HFFc6 (cell line): ENCODE results near the gene ABCA3. TPM values are rescaled to one million over a fixed set of nuclear protein-coding genes. Genes with fewer than 3 reads are reported as not detected.

ENCODE experiments used
- DNase-seq: peaks from one replicate; pipeline ENCODE4 v3.0.0-alpha.2; 2018
- H3K27ac Mint-ChIP-seq: 2 replicates; pipeline ENCODE4 v1.8.0; 2020; ENCODE audit warnings: mild to moderate bottlenecking, mixed read lengths
- H3K27me3 Mint-ChIP-seq: 2 replicates; pipeline ENCODE4 v1.8.0; 2021; ENCODE audit warnings: mild to moderate bottlenecking, moderate library complexity, mixed read lengths; ENCODE audit not compliant: insufficient read depth
- H3K36me3 Mint-ChIP-seq: 2 replicates; pipeline ENCODE4 v1.8.0; 2021; ENCODE audit warnings: low read depth, mixed read lengths
- H3K4me1 Mint-ChIP-seq: 2 replicates; pipeline ENCODE4 v1.8.0; 2020; ENCODE audit warnings: low read depth, mixed read lengths
- H3K4me3 Mint-ChIP-seq: 2 replicates; pipeline ENCODE4 v1.8.0; 2020; ENCODE audit warnings: mild to moderate bottlenecking, moderate library complexity, mixed read lengths
- H3K9me3 Mint-ChIP-seq: 2 replicates; pipeline ENCODE4 v1.8.0; 2020; ENCODE audit warnings: mild to moderate bottlenecking, mixed read lengths
- CTCF ChIP-seq: fragments of 200-600 bp; sonication (generic); IDR thresholded peaks from 2 replicates; pipeline ENCODE4 v1.5.0; 2021; ENCODE audit warnings: antibody characterized with exemption, mild to moderate bottlenecking
- total RNA-seq, 6 experiments: library from RNA; stranded (reverse); fragmentation: NEBNext Ultra II Directional; extraction: Animal tissue kit (Norgen Biotek cat#: 25700); gene quantifications; 2 replicates in 1 of 6; 3 replicates in 5 of 6; pipeline ENCODE4 v1.2.3, GENCODE V29; 2021

The ABCA3 gene
- total RNA-seq, 6 experiments from 2014 or later: 1.9 to 3.6 (median 2.4) TPM

GRCh38 chr16:2308089-2308962 lies 32.2 kb downstream of the ABCA3 start:
- H3K27ac Mint-ChIP-seq: no peak overlapping the region
- H3K4me3 Mint-ChIP-seq: no peak overlapping the region
- TF ChIP-seq CTCF: no peak
- peaks cover 11% of the 10 kb centered on the region for H3K27me3 Mint-ChIP-seq
- no peaks in the 10 kb centered on the region for H3K4me1 Mint-ChIP-seq
- no peaks in the 10 kb centered on the region for H3K36me3 Mint-ChIP-seq
- DNase-seq: no peak
- H3K9me3 Mint-ChIP-seq: no peaks in the 10 kb centered on the region

DNA sequence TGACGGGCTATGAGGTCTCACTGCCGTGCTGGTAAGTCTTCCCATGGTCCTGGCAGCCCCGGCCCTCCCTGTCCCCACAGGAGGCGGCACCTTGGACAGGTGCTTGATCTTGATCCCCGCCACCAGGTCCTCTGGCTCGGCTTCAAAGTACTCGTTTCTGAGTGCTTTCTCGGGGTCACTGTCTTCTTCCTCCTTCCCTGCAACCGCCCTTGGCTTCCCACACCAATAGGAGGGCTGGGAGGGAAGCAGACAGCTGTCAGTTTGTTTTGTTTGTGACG lies 40.7 kb downstream of the ABCA3 start:
- TF ChIP-seq CTCF: no peak
- Mint-ChIP-seq H3K27ac (no peak overlapping the region), H3K36me3 (no peaks in the 10 kb centered on the region), H3K4me1 (no peaks in the 10 kb centered on the region), H3K4me3 (no peak overlapping the region), H3K27me3 (peaks cover 9% of the 10 kb centered on the region), H3K9me3 (no peaks in the 10 kb centered on the region)
- DNase-seq: no peak

DNA sequence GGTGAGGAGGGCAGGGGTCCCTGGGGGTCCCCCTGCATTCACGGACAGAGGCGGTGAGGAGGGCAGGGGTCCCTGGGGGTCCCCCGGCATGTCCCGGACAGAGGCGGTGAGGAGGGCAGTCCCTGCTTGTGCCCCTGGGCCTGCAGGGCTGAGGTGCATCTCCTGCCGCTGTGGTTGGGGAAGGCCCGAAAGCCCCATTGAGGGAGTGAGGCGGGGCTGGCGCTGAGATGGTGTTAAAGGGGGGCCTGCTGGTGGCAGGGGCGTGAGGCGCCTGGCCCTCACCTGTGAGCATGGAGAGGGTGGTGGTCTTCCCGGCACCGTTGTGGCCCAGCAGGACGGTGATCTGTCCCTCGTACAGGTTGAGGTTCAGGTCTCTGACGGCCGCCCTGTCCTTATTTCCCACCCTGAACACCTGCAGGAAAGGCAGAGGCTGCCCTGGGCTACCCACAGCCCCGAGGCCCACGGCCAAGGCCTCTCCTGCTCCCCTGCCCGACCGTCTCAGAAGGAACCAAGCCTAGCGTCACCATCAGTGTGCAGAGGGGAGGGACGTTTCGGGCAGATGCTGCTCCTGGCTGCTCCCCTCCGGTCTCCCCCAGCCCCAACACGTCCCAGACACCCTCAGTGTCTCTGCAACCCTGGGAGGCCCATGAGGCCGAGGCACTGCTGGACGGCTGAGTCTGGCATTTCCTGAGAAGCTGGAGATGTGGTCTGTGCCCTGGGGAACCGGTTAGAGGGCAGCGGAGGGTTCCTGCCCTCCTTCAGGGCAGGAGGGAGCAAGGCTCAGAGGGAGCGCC lies 41.2 kb downstream of the ABCA3 start:
- no peak for TF ChIP-seq CTCF
- no peak for DNase-seq
- H3K4me1 Mint-ChIP-seq: no peaks in the 10 kb centered on the region

DNA sequence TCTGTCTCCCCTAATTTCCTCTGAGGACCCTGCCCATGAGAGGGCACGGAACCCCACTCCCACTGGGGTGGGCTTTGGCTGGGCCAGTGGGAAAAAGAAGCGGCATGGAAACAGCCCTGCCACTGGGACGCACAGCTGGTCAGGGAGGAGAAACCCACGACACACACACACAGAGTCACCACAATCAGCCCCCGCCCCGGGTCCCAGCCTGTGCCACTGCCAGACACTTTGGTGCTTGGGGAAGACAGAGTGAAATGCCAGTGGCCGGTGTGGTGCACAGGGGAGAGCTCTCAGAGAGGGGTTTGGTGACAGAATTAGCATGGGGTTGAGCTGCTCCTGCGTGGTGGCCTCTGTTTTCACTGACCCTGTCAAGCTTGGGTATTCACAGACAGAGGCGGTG lies 41.9 kb downstream of the ABCA3 start:
- peaks cover 9% of the 10 kb centered on the region for H3K27me3 Mint-ChIP-seq
- no peak for DNase-seq
- H3K27ac Mint-ChIP-seq: no peak overlapping the region
- TF ChIP-seq CTCF: no peak
- no peaks in the 10 kb centered on the region for H3K9me3 Mint-ChIP-seq
- H3K4me1 Mint-ChIP-seq: no peaks in the 10 kb centered on the region
- no peak overlapping the region for H3K4me3 Mint-ChIP-seq
- no peaks in the 10 kb centered on the region for H3K36me3 Mint-ChIP-seq

More for the DNA sequence above, 41.2 kb downstream of the ABCA3 start:
- H3K27ac Mint-ChIP-seq: no peak overlapping the region
- H3K4me3 Mint-ChIP-seq: no peak overlapping the region
- peaks cover 9% of the 10 kb centered on the region for H3K27me3 Mint-ChIP-seq
- H3K9me3 Mint-ChIP-seq: no peaks in the 10 kb centered on the region
- H3K36me3 Mint-ChIP-seq: no peaks in the 10 kb centered on the region

- Mint-ChIP-seq H3K9me3 (no peaks in the 10 kb centered on the region), H3K27ac (no peak overlapping the region), H3K27me3 (peaks cover 8% of the 10 kb centered on the region), H3K4me3 (no peak overlapping the region), H3K4me1 (no peaks in the 10 kb centered on the region), H3K36me3 (no peaks in the 10 kb centered on the region)
- DNase-seq: no peak
- TF ChIP-seq CTCF: no peak
Measured at GRCh38 chr16:2297506-2297860, 43.0 kb downstream of the ABCA3 start.
